WERI-Rb-1 (cell line): ENCODE data around the gene AKIRIN2.
"Not testable (repeated sequence)": the region's sequence is repeated elsewhere in the genome, so short reads cannot be mapped to it uniquely, and the experiment has no call there.

Experiments used
- DNase-seq: peaks from one replicate; pipeline ENCODE4 v3.0.0-alpha.2; 2020
- H3K27ac ChIP-seq: fragments of 250-450 bp; sonication (Bioruptor Pico); 2 replicates; pipeline ENCODE4 v1.5.1; 2020; ENCODE audit warnings: mild to moderate bottlenecking, moderate library complexity
- H3K27me3 ChIP-seq: fragments of 250-450 bp; sonication (Bioruptor Pico); 2 replicates; pipeline ENCODE4 v1.5.1; 2021; ENCODE audit warnings: mild to moderate bottlenecking, low read depth, moderate library complexity; ENCODE audit not compliant: insufficient read depth, severe bottlenecking
- H3K36me3 ChIP-seq: fragments of 250-450 bp; sonication (Bioruptor Pico); 2 replicates; pipeline ENCODE4 v1.5.1; 2020; ENCODE audit warnings: mild to moderate bottlenecking, moderate library complexity
- H3K4me3 ChIP-seq: 2 replicates; pipeline ENCODE4 v1.5.1; 2011; ENCODE audit warnings: low read depth, mild to moderate bottlenecking, control low read depth, low read length
- H3K9me3 ChIP-seq: fragments of 250-450 bp; sonication (Bioruptor Pico); 2 replicates; pipeline ENCODE4 v1.5.1; 2021; ENCODE audit warnings: mild to moderate bottlenecking, moderate library complexity; ENCODE audit not compliant: severe bottlenecking
- TF ChIP-seq, protein P1 (sequence below): IDR thresholded peaks from 2 replicates; pipeline ENCODE4 v1.5.1; 2011; ENCODE audit warnings: low read depth, mild to moderate bottlenecking, control low read depth, inconsistent platforms, low read length

Gene AKIRIN2

DNA sequence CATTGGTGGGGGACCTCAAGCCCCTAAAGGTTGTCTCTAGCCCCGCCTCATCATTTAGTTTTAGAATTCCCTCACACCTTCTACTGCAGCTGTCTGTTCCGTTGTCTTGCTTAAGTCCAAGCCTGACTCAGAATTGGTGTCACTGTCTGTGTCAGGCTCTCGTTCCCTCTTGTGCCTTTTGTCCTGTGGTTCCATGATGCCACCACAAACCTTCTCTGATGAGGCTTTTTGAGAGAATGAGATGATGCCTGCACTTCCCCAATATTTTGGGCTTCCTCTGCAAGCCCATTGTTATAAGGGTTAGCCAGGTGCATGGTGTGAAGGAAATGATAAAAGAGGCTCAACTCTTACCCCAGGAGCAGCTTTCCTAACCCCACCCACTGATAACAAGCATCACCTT, 8.1 kb upstream of the AKIRIN2 start:
- TF ChIP-seq, protein P1, sequence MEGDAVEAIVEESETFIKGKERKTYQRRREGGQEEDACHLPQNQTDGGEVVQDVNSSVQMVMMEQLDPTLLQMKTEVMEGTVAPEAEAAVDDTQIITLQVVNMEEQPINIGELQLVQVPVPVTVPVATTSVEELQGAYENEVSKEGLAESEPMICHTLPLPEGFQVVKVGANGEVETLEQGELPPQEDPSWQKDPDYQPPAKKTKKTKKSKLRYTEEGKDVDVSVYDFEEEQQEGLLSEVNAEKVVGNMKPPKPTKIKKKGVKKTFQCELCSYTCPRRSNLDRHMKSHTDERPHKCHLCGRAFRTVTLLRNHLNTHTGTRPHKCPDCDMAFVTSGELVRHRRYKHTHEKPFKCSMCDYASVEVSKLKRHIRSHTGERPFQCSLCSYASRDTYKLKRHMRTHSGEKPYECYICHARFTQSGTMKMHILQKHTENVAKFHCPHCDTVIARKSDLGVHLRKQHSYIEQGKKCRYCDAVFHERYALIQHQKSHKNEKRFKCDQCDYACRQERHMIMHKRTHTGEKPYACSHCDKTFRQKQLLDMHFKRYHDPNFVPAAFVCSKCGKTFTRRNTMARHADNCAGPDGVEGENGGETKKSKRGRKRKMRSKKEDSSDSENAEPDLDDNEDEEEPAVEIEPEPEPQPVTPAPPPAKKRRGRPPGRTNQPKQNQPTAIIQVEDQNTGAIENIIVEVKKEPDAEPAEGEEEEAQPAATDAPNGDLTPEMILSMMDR, result no peak
- no peak for DNase-seq
- Histone ChIP-seq H3K27ac (no peak overlapping the region), H3K4me3 (no peak overlapping the region), H3K36me3 (no peaks in the 10 kb centered on the region), H3K27me3 (no peaks in the 10 kb centered on the region), H3K9me3 (no peaks in the 10 kb centered on the region)

- H3K36me3 ChIP-seq, H3K9me3 ChIP-seq, H3K27ac ChIP-seq, H3K4me3 ChIP-seq, DNase-seq, H3K27me3 ChIP-seq: not testable (repeated sequence)
Observed at GRCh38 chr6:87708581-87709427, 6.8 kb upstream of the AKIRIN2 start.

GRCh38 chr6:87706187-87706966, 4.3 kb upstream of the AKIRIN2 start:
- peaks cover 4% of the 10 kb centered on the region for H3K36me3 ChIP-seq
- H3K27ac ChIP-seq, result no peak overlapping the region
- H3K27me3 ChIP-seq, result no peaks in the 10 kb centered on the region
- TF ChIP-seq, protein P1, result no peak
- H3K9me3 ChIP-seq, result no peaks in the 10 kb centered on the region
- H3K4me3 ChIP-seq, result no peak overlapping the region
- DNase-seq, result no peak

DNA sequence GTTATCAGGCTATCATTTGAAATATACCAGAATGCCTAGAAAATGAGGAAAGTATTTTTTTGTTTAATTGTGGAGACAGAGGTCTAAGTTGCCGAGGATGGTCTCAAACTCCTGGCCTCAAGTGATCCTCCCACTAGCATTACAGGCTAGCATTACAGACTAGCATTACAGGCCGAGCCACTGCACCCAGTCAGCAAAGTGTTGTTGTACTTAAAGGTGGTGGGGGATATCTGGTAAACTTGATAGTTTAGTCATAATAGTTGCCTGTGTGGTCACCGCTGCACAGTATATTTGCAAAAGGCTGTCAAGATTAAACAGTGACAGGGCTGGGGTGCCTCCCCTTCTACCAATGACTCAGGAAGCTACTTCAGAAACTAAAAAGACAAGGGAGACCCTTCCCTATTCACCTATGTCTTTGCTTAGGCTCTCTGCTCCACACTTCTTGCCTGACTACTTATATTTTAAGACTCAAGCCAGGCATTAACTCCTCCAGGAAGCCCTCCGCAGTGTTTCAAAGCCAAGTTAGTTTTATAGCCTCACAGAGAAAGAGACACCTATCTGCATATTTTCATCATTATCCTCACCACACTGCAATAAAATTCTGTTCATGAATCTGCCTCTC, 3.1 kb upstream of the AKIRIN2 start:
- Histone ChIP-seq H3K9me3 (no peaks in the 10 kb centered on the region), H3K4me3 (no peak overlapping the region), H3K27ac (no peak overlapping the region), H3K36me3 (peaks cover 7% of the 10 kb centered on the region), H3K27me3 (no peaks in the 10 kb centered on the region)
- no peak for DNase-seq
- TF ChIP-seq, protein P1, result no peak

- not testable (repeated sequence) for H3K9me3 ChIP-seq, DNase-seq, H3K27me3 ChIP-seq
- H3K27ac ChIP-seq, result peak overlapping the region; percentile 66
- peaks cover 10% of the 10 kb centered on the region for H3K36me3 ChIP-seq
- peak overlapping the region; percentile 92 for H3K4me3 ChIP-seq
Observed at GRCh38 chr6:87703039-87703438, 1.0 kb upstream of the AKIRIN2 start.

DNA sequence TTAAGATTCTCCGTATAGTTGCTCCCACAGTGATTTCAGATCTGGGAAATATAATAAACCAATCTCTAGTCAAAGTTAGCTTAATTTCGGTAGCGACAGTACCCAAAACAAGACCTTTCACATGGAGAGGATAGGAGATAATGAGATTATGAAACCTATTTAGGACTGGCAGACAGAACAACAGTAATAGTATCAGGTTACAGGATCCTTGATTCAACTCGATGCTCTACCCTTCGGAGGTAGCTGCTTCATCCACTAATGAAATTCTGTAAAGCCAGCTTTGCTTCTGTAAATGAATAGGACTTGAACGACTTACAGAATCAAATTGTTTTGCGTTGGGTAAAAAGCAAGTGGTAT, 534 bp upstream of the AKIRIN2 start:
- Histone ChIP-seq H3K36me3 (peaks cover 14% of the 10 kb centered on the region), H3K27ac (peak overlapping the region; percentile 66), H3K9me3 (no peaks in the 10 kb centered on the region), H3K27me3 (no peaks in the 10 kb centered on the region), H3K4me3 (peak overlapping the region; percentile 92)
- peak; percentile 13 for DNase-seq
- TF ChIP-seq, protein P1, result no peak
